Fibroblast of villous mesenchyme (primary cell): Measurements from ENCODE around the gene TAF4. TPM values are rescaled to one million over a fixed set of nuclear protein-coding genes. Genes with fewer than 3 reads are reported as not detected.

Experiments
- DNase-seq: peaks from one replicate; pipeline ENCODE4 v3.0.0-alpha.2; 2010; ENCODE audit warnings: low read depth
- H3K4me3 ChIP-seq: 2 replicates; pipeline ENCODE4 v1.5.1; 2011; ENCODE audit warnings: low read depth, mild to moderate bottlenecking, low read length
- total RNA-seq: library from RNA; depleted of rRNA; stranded (reverse); fragments of >200 nt; gene quantifications from 2 replicates; pipeline ENCODE4 v1.2.3, GENCODE V29; 2012
- TF ChIP-seq, protein P1 (sequence below): IDR thresholded peaks from 2 replicates; pipeline ENCODE4 v1.5.1; 2012; ENCODE audit warnings: low read depth, mild to moderate bottlenecking, low read length; ENCODE audit not compliant: insufficient read depth

Gene TAF4
- total RNA-seq, 1 donor, result 3.0 TPM

DNA sequence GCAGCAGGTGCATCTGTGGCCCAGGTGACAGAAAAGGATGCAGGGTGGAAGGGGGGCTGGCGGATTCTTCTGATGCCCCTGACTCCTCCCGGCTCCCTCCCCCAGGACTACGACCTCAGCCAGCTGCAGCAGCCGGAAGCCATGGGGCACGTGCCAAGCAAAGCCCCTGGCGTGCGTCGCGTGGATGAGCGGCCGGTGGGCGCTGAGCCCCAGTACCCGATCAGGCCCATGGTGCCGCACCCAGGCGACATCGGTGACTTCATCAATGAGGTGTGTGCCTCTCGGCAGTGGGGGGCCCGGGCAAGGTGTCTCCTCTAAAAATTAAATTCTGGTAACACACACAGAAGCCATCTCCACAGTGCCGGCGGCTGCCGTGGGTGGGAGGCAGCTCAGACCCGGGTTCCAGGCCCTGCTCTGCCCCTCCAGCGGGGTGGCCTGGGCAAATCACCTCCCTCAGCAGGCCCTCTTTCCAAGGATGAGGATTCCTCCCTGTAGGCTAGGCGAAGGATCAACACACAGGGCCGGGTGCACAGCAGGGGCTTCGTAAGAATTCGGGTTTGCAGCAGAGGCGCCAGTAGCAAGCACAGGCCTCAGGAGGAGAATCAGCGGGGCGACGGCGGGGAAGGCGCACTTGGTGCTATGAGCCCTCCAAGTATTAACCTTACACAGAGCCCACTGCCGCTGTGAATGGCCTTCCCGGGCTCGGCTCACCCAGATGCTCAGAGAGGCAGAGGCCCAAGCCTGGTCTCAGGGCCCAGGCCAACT, 131.5 kb downstream of the TAF4 start:
- TF ChIP-seq, protein P1, sequence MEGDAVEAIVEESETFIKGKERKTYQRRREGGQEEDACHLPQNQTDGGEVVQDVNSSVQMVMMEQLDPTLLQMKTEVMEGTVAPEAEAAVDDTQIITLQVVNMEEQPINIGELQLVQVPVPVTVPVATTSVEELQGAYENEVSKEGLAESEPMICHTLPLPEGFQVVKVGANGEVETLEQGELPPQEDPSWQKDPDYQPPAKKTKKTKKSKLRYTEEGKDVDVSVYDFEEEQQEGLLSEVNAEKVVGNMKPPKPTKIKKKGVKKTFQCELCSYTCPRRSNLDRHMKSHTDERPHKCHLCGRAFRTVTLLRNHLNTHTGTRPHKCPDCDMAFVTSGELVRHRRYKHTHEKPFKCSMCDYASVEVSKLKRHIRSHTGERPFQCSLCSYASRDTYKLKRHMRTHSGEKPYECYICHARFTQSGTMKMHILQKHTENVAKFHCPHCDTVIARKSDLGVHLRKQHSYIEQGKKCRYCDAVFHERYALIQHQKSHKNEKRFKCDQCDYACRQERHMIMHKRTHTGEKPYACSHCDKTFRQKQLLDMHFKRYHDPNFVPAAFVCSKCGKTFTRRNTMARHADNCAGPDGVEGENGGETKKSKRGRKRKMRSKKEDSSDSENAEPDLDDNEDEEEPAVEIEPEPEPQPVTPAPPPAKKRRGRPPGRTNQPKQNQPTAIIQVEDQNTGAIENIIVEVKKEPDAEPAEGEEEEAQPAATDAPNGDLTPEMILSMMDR, result no peak
- no peak for DNase-seq
- H3K4me3 ChIP-seq, result no peak overlapping the region

DNA sequence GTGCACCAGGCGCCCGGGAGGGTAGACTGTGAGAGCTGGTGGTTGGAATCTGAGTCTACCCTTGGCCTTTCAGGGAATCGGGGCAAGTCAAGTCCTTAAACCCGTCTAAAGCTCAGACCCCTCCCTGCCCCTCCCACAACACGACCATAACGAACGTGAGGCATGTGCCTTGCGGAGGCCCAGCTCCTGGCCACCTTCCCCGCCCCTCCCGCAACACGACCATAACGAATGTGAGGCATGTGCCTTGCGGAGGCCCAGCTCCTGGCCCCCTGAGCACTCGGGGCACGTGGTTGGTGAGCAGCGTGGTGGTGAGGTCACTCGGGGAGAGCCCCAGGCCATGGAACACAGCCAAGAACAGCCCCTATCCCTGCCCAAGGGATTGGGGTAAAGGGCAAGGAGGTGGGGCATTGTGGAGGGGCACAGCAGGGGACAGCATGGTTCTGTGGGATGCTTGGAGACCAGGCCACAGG, 132.2 kb downstream of the TAF4 start:
- H3K4me3 ChIP-seq, result no peak overlapping the region
- no peak for DNase-seq
- TF ChIP-seq, protein P1, result no peak

DNA sequence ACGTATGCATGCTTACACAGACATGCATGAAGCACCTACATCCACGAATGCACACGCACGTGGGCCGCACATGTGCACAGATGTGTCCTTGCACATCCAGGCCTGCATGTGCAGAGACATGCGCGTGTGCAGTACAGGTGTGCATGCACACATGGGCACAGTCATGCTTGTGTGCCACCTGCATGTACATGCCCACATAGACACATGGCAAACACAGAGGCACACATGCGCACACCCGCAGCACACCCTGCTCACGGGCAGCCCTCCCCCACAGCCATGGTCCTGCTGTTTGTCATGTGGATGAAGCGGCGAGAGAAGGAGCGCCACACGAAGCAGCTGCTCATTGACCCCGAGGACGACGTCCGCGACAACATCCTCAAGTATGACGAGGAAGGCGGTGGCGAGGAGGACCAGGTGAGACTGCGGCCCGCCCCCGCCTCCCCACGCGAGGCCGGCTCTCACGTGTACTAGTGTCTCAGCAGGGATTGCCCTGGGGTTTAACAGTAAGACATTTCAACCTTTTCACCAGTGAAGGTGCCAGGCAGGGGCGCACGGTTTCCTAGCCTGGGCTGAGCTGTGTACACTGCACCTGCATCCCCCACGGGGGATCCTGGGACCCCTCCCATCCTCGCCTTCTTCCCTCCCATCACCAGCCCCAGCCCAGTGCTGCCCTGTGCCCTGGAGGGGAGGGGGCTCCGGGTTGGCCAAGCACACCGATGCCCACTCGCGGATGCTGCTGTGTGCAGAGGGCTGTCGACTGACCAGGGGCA, 132.8 kb downstream of the TAF4 start:
- no peak for DNase-seq
- TF ChIP-seq, protein P1, result no peak
- no peak overlapping the region for H3K4me3 ChIP-seq

DNA sequence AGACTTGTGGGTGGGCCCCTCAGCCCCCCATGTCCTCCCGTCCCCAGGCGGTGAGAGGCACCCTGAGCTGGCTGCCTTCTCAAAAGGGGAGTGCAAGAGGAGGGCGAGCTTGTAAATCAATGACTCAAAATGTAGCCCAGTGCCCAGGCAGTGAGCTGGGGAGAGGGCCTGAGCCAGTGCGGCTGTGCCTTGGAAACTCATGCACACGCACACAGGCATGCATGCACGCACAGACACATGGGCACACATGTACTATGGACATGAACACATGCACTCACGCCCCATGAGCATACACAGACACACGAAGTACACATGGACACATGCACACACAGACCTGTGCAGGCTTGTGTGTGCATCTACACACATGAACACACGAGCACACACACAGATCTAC, 133.5 kb downstream of the TAF4 start:
- no peak for DNase-seq
- H3K4me3 ChIP-seq, result no peak overlapping the region
- TF ChIP-seq, protein P1, result no peak

DNA sequence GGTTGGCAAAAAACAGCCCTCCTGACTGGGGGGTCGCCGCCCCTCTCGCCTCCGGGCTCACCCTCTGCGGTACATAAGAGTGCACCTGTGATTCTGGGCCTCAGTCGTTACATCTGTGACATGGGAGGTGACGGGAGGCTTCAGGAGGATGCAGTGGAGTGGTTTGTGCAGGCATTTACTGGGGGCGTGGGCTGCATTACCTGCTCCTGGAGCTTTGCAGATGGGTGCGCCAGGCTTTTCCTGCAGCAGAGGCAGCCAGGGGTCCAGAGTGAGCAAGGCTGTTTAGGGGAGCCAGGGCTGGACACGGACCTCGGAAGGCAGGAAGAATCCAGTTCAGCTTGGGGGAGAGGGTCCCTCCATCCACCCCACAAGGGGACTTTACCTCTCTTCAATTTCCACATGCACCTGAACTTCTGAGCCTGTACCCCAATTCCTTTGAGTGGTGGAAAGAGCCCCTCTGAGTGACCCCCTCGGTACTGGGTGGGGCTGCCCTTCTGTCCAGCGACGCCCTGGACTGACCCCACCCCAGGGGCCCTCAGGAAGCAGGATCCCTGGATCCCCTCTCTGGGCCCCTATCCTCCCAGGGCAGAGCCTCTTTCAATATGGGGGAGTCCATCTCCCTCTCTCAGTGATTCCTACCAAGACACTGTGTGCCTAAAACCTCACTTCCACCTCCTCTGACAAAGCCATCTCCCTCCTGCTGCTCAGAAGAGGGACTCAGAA, 134.0 kb downstream of the TAF4 start:
- TF ChIP-seq, protein P1, result no peak
- no peak for DNase-seq
- H3K4me3 ChIP-seq, result no peak overlapping the region

DNA sequence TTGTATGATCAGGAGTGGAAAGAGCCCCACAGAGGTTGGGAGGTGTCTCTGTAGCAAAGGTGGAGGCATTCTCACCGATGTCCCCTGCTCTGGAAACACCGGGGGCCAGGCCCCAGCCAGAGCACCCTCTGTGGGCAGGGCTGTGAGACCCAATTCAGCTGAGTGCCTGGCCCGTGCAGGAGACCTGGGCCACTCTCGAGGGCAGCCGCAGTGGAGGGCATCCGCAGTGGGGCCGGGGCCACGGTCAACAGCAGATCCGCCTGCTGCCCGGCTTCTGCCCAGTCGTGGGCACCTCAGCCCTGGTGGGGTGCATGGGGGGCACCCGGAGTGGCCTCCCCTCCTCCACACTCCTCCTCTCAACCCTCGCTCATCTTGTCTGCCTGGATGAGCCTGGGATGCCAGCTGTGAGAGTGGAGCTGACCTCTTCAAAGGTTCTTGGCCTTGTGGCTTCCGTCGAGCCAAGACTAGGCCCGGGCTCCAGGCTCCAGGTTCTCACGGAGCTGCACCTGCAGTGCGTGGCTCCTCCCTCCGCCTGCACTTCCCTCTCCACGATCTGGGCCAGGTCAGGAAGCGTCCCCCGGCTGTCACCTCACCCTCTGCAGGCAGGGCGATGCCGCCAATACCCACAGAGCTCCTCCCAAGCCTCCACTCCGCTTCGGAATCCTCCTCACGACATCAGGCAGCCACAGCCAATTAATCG, 134.8 kb downstream of the TAF4 start:
- H3K4me3 ChIP-seq, result no peak overlapping the region
- TF ChIP-seq, protein P1, result no peak
- DNase-seq, result no peak
